ENCODE measurements around the gene GDF10.

GDF10 gene

GRCh38 chr10:47316131-47316530 is 16.1 kb downstream of the GDF10 start:
- no peak for DNase-seq

GRCh38 chr10:47317251-47317650 is 17.3 kb downstream of the GDF10 start:
- DNase-seq, result no peak

- DNase-seq, result no peak
These were observed 18.7 kb downstream of the GDF10 start for GRCh38 chr10:47318706-47319105.

GRCh38 chr10:47319784-47320183 is 19.8 kb downstream of the GDF10 start:
- DNase-seq, result no peak

- no peak for DNase-seq
These were observed 20.8 kb downstream of the GDF10 start for GRCh38 chr10:47320812-47321211.

GRCh38 chr10:47321521-47322195 is 21.7 kb downstream of the GDF10 start:
- no peak for DNase-seq

- DNase-seq, result no peak
These were observed 22.5 kb downstream of the GDF10 start, which contains the start of gene GDF2 for GRCh38 chr10:47322300-47323061. Gene GDF2, plus strand, starts transcription at chr10:47322454. Its CDS starts 215 bp downstream, at chr10:47322669.

GRCh38 chr10:47323087-47323486 is 23.1 kb downstream of the GDF10 start:
- DNase-seq, result no peak

GRCh38 chr10:47323636-47324296 is 23.8 kb downstream of the GDF10 start:
- no peak for DNase-seq

- DNase-seq, result no peak
These were observed 25.6 kb downstream of the GDF10 start for GRCh38 chr10:47325303-47326291.

- no peak for DNase-seq
These were observed 26.4 kb downstream of the GDF10 start for GRCh38 chr10:47326306-47326926.

GRCh38 chr10:47326927-47327330 is 26.9 kb downstream of the GDF10 start:
- no peak for DNase-seq

GRCh38 chr10:47329855-47330254 is 29.9 kb downstream of the GDF10 start:
- DNase-seq, result no peak

GRCh38 chr10:47330366-47330765 is 30.4 kb downstream of the GDF10 start:
- no peak for DNase-seq

- no peak for DNase-seq
These were observed 30.8 kb downstream of the GDF10 start for GRCh38 chr10:47330804-47331203.

GRCh38 chr10:47331491-47331890 is 31.5 kb downstream of the GDF10 start:
- no peak for DNase-seq

- no peak for DNase-seq
These were observed 32.0 kb downstream of the GDF10 start for GRCh38 chr10:47331954-47332353.

- DNase-seq, result no peak
These were observed 32.4 kb downstream of the GDF10 start for GRCh38 chr10:47332371-47332770.

- DNase-seq, result no peak
These were observed 32.9 kb downstream of the GDF10 start for GRCh38 chr10:47332946-47333345.

- DNase-seq, result no peak
These were observed 33.5 kb downstream of the GDF10 start for GRCh38 chr10:47333532-47333931.

- no peak for DNase-seq
These were observed 34.7 kb downstream of the GDF10 start for GRCh38 chr10:47334466-47335295.

Data from T-helper 1 cell (primary cell).